Stimulated activated naive CD8-positive, alpha-beta T cell treated with anti-CD3 and anti-CD28 coated beads, Interleukin-15, Interleukin-2, amounts not matched to agents 100 ng/mL and 50 ng/mL, for 24 hours (primary cell): ENCODE measurements around the gene DGLUCY.
"Not testable (repeated sequence)": the region's sequence is repeated elsewhere in the genome, so short reads cannot be mapped to it uniquely, and the experiment has no call there.

Experiments used
- H3K27ac Mint-ChIP-seq: one replicate; pipeline ENCODE4 v1.8.0; 2021; ENCODE audit warnings: mild to moderate bottlenecking, mixed read lengths
- H3K27me3 Mint-ChIP-seq: one replicate; pipeline ENCODE4 v1.8.0; 2021; ENCODE audit warnings: mixed read lengths
- H3K36me3 Mint-ChIP-seq: one replicate; pipeline ENCODE4 v1.8.0; 2021; ENCODE audit warnings: low read depth, mixed read lengths
- H3K4me1 Mint-ChIP-seq: one replicate; pipeline ENCODE4 v1.8.0; 2021; ENCODE audit warnings: low read depth, mixed read lengths
- H3K4me3 Mint-ChIP-seq: one replicate; pipeline ENCODE4 v1.8.0; 2021; ENCODE audit warnings: mild to moderate bottlenecking, mixed read lengths
- H3K9me3 Mint-ChIP-seq: one replicate; pipeline ENCODE4 v1.8.0; 2021; ENCODE audit warnings: mixed read lengths

DGLUCY gene

GRCh38 chr14:91140672-91141071 lies 26.8 kb downstream of the DGLUCY start:
- peaks cover 31% of the 10 kb centered on the region for H3K36me3 Mint-ChIP-seq
- H3K4me3 Mint-ChIP-seq: no peak overlapping the region
- H3K4me1 Mint-ChIP-seq: peaks cover 64% of the 10 kb centered on the region
- no peaks in the 10 kb centered on the region for H3K27me3 Mint-ChIP-seq
- no peaks in the 10 kb centered on the region for H3K9me3 Mint-ChIP-seq
- no peak overlapping the region for H3K27ac Mint-ChIP-seq

GRCh38 chr14:91142214-91142668 lies 28.4 kb downstream of the DGLUCY start:
- no peaks in the 10 kb centered on the region for H3K27me3 Mint-ChIP-seq
- peak overlapping the region; percentile 61 for H3K27ac Mint-ChIP-seq
- H3K4me3 Mint-ChIP-seq: no peak overlapping the region
- H3K4me1 Mint-ChIP-seq: peaks cover 64% of the 10 kb centered on the region
- H3K36me3 Mint-ChIP-seq: peaks cover 36% of the 10 kb centered on the region
- H3K9me3 Mint-ChIP-seq: no peaks in the 10 kb centered on the region

GRCh38 chr14:91143862-91144261 lies 30.0 kb downstream of the DGLUCY start:
- no peak overlapping the region for H3K4me3 Mint-ChIP-seq

GRCh38 chr14:91144425-91145145 lies 30.7 kb downstream of the DGLUCY start:
- Mint-ChIP-seq H3K36me3 (peaks cover 39% of the 10 kb centered on the region), H3K27me3 (no peaks in the 10 kb centered on the region), H3K4me1 (peaks cover 46% of the 10 kb centered on the region)

More at GRCh38 chr14:91143862-91144261, 30.0 kb downstream of the DGLUCY start:
- Mint-ChIP-seq H3K36me3 (peaks cover 38% of the 10 kb centered on the region), H3K27ac (no peak overlapping the region), H3K9me3 (no peaks in the 10 kb centered on the region), H3K27me3 (no peaks in the 10 kb centered on the region), H3K4me1 (peaks cover 52% of the 10 kb centered on the region)

GRCh38 chr14:91145391-91146160 lies 31.7 kb downstream of the DGLUCY start:
- H3K27me3 Mint-ChIP-seq: no peaks in the 10 kb centered on the region
- no peak overlapping the region for H3K27ac Mint-ChIP-seq
- H3K4me1 Mint-ChIP-seq: peaks cover 36% of the 10 kb centered on the region
- peaks cover 41% of the 10 kb centered on the region for H3K36me3 Mint-ChIP-seq
- H3K9me3 Mint-ChIP-seq: no peaks in the 10 kb centered on the region
- H3K4me3 Mint-ChIP-seq: no peak overlapping the region

More at GRCh38 chr14:91144425-91145145, 30.7 kb downstream of the DGLUCY start:
- Mint-ChIP-seq H3K4me3 (no peak overlapping the region), H3K9me3 (no peaks in the 10 kb centered on the region), H3K27ac (peak overlapping the region; percentile 8)

- no peak overlapping the region for H3K4me3 Mint-ChIP-seq
- H3K27me3 Mint-ChIP-seq: no peaks in the 10 kb centered on the region
- no peaks in the 10 kb centered on the region for H3K9me3 Mint-ChIP-seq
- peaks cover 45% of the 10 kb centered on the region for H3K36me3 Mint-ChIP-seq
- H3K4me1 Mint-ChIP-seq: peaks cover 27% of the 10 kb centered on the region
- no peak overlapping the region for H3K27ac Mint-ChIP-seq
These were observed 32.8 kb downstream of the DGLUCY start for GRCh38 chr14:91146661-91147060.

DNA sequence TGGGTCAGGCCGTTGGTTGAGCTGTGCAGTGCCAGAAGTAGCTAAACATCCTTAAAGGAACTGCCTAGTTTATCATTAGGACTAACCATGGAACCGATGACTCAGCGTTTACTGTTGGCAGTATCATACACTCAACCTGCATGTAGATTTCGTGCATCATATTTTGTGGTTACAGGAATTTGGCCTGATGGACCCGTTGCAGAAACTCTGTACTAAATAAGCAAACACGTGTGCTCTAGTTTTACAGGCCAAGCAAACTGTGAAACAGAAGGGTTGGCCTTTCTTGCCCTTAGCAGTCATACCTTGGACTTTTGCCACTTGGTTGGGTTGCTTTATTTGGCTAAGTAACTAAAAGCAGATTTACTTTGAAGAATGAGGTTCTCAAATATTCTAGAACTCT lies 35.6 kb downstream of the DGLUCY start:
- no peak overlapping the region for H3K4me3 Mint-ChIP-seq
- peaks cover 8% of the 10 kb centered on the region for H3K4me1 Mint-ChIP-seq
- H3K9me3 Mint-ChIP-seq: no peaks in the 10 kb centered on the region
- no peaks in the 10 kb centered on the region for H3K27me3 Mint-ChIP-seq
- peaks cover 37% of the 10 kb centered on the region for H3K36me3 Mint-ChIP-seq
- H3K27ac Mint-ChIP-seq: no peak overlapping the region

DNA sequence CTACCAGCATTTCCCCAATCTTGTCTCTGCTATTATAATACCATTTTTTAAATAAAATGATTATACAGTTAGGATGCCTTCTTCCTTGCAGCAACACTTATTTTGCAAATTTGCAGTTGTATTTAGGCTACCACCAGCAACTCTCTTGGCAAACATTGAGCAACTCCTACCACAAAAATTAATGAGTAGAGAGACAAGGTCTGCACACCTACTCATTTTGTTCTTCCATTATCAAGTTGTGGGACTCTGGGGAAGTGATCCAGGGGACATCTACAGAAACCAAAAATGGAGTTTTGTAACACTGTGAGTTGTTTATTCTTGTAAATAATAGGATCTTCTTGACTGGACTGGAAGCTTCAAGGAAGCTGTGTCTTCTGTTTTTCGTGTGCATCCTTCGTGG lies 38.6 kb downstream of the DGLUCY start:
- peaks cover 18% of the 10 kb centered on the region for H3K4me1 Mint-ChIP-seq
- no peak overlapping the region for H3K27ac Mint-ChIP-seq
- H3K4me3 Mint-ChIP-seq: no peak overlapping the region
- H3K36me3 Mint-ChIP-seq: peaks cover 24% of the 10 kb centered on the region
- no peaks in the 10 kb centered on the region for H3K27me3 Mint-ChIP-seq
- no peaks in the 10 kb centered on the region for H3K9me3 Mint-ChIP-seq

DNA sequence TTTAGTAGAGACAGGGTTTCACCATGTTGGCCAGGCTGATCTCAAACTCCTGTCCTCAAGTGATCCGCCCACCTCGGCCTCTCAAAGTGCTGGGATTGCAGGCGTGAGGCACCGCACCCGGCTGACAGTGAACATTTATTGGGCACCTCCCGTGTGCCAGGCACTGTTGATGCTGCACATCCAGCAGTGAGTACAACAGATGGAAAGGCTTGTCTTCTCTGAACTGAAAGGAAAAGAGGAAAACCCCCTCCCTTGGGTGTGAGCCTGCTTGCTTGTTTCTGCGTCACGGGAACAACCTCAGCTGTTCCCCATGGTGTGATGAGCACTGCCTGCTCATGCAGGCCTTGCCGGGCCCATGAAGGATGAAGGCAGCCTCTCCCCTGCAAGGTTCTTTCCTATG lies 39.5 kb downstream of the DGLUCY start:
- Mint-ChIP-seq H3K4me1 (peaks cover 18% of the 10 kb centered on the region), H3K27me3 (no peaks in the 10 kb centered on the region)

GRCh38 chr14:91154851-91155625 lies 41.2 kb downstream of the DGLUCY start:
- Mint-ChIP-seq H3K4me3 (no peak overlapping the region), H3K9me3 (no peaks in the 10 kb centered on the region), H3K27me3 (no peaks in the 10 kb centered on the region), H3K4me1 (peaks cover 18% of the 10 kb centered on the region), H3K27ac (no peak overlapping the region), H3K36me3 (peaks cover 35% of the 10 kb centered on the region)

More for the DNA sequence above, 39.5 kb downstream of the DGLUCY start:
- H3K36me3 Mint-ChIP-seq: peaks cover 27% of the 10 kb centered on the region
- H3K27ac Mint-ChIP-seq: no peak overlapping the region
- H3K4me3 Mint-ChIP-seq: no peak overlapping the region
- H3K9me3 Mint-ChIP-seq: no peaks in the 10 kb centered on the region

DNA sequence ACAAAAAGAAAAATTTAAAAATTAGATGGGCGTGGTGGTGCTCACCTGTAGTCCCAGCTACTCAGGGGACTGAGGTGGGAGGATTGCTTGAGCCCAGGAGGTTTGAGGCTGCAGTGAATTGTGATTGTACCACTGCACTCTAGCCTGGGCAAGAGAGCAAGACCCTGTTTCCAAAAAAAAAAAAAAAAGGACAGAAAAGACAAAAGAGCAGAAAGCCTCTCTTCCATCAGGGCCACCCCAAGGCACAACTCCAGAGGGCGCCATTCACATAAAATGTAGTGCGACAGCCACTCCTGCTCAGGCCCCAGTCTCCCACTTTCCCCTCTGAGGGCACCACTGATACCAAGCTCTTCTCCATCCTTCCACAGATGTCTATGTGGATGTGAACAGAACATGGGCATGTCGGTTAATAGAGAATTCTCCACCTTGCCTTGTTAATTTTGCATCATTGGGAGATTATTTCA lies 41.8 kb downstream of the DGLUCY start:
- no peaks in the 10 kb centered on the region for H3K27me3 Mint-ChIP-seq
- H3K9me3 Mint-ChIP-seq: no peaks in the 10 kb centered on the region
- H3K36me3 Mint-ChIP-seq: peaks cover 40% of the 10 kb centered on the region
- peaks cover 18% of the 10 kb centered on the region for H3K4me1 Mint-ChIP-seq
- no peak overlapping the region for H3K4me3 Mint-ChIP-seq
- H3K27ac Mint-ChIP-seq: no peak overlapping the region

DNA sequence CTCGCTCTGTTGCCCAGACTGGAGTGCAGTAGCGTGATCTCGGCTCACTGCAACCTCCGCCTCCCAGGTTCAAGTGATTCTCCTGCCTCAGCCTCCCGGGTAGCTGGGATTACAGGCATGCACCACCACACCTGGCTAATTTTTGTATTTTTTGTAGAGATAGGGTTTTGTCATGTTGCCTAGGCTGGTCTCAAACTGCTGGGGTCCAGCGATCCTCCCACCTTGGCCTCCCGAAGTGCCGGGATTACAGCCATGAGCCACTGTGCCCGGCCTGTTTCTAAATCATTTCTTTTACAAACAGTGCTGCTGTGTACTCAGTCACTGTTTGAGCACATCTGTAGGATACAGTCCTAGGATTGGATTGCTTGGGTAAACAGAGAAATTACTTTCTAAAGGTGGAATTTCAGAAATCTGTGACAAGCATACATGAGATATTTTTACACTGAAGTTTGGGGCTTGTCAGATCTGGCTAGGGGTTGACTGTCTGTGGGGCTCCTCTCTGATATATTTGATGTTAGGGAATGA lies 42.3 kb downstream of the DGLUCY start:
- peaks cover 18% of the 10 kb centered on the region for H3K4me1 Mint-ChIP-seq
- H3K27me3 Mint-ChIP-seq, H3K9me3 Mint-ChIP-seq, H3K27ac Mint-ChIP-seq, H3K4me3 Mint-ChIP-seq: not testable (repeated sequence)
- H3K36me3 Mint-ChIP-seq: peaks cover 39% of the 10 kb centered on the region

DNA sequence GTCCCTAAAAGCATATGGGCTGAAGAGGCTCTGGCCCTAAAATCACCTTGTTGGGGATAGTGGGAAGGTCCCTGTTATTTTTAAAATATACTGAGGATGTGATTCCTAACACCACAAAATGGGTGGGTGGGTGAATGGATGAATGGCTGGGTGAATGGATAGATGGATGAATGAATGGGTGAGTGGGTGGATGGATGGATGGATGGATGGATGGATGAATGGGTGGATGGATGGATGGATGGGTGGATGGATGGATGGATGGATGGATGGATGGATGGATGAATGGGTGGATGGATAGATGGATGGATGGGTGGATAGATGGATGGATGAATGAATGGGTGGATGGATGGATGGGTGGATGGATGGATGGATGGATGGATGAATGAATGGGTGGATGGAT lies 43.0 kb downstream of the DGLUCY start:
- H3K36me3 Mint-ChIP-seq: peaks cover 43% of the 10 kb centered on the region
- not testable (repeated sequence) for H3K4me3 Mint-ChIP-seq, H3K27ac Mint-ChIP-seq, H3K9me3 Mint-ChIP-seq, H3K27me3 Mint-ChIP-seq
- H3K4me1 Mint-ChIP-seq: peaks cover 18% of the 10 kb centered on the region

DNA sequence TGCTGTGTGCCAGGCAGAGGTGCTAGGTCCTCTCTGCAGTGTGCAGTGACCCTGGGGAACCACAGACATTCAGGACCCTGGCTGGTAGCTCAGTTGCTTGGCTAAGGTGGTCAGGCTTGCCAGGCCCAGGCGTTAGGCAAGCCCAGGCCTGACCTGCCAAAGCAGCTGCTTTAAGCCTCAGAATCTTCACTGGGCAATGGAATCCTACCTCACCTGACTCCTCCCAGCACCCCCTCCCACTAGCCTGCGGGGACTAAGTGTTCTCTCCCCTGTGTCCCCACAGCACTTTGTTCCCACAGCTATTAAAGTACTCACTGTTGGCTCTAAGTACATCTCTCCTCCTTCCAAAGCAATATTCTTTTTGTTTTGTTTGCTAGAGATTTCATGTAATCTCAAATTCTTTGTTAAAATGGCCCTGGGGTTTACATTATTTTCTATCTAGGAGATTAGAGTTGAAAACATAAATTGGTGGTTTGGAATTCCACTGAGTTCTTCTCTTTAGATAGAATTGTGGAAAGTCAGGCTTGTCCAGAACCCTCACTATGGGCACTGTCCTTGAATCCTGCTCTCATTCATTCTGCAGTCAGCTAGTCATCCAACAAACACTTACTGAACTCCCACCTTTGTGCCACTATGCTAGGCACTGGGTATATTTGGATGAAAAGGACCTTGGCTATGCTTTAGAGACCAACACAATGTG lies 44.4 kb downstream of the DGLUCY start:
- Mint-ChIP-seq H3K9me3 (no peaks in the 10 kb centered on the region), H3K4me1 (peaks cover 13% of the 10 kb centered on the region), H3K27me3 (no peaks in the 10 kb centered on the region), H3K36me3 (peaks cover 43% of the 10 kb centered on the region), H3K4me3 (no peak overlapping the region), H3K27ac (no peak overlapping the region)
